Mesenchymal stem cell (in vitro differentiated cells and primary cell): Measurements from ENCODE around the gene SERPINE1.
A peak's percentile ranks its signal among the peaks of the same experiment; 100 is the strongest.

ENCODE experiments used
- DNase-seq: peaks from one replicate; pipeline ENCODE4 v3.0.0-alpha.2; 2013
- H2AFZ ChIP-seq: one replicate; pipeline ENCODE4 v1.6.1; 2013; ENCODE audit warnings: low read depth, mild to moderate bottlenecking, control low read depth, inconsistent platforms, low read length, moderate library complexity
- H2AK5ac ChIP-seq: 2 replicates; pipeline ENCODE4 v1.6.1; 2013; ENCODE audit warnings: low read length, moderate library complexity, mild to moderate bottlenecking, inconsistent platforms; ENCODE audit not compliant: severe bottlenecking
- H2BK120ac ChIP-seq: one replicate; pipeline ENCODE4 v1.6.1; 2013; ENCODE audit warnings: low read depth, mild to moderate bottlenecking, inconsistent platforms, low read length, moderate library complexity
- H2BK12ac ChIP-seq, 2 experiments: one replicate each; pipeline ENCODE4 v1.6.1; 2013; ENCODE audit warnings: inconsistent platforms in 2 of 2, low read length in 2 of 2, mild to moderate bottlenecking in 2 of 2, moderate library complexity in 2 of 2, control low read depth in 1 of 2
- H2BK15ac ChIP-seq: one replicate; pipeline ENCODE4 v1.6.1; 2013; ENCODE audit warnings: mild to moderate bottlenecking, low read depth, inconsistent platforms; ENCODE audit not compliant: poor library complexity, severe bottlenecking
- H2BK5ac ChIP-seq: 2 replicates; pipeline ENCODE4 v1.6.1; 2013; ENCODE audit warnings: low read depth, mild to moderate bottlenecking, low read length, control low read depth, inconsistent platforms; ENCODE audit not compliant: poor library complexity, severe bottlenecking
- H3K14ac ChIP-seq, 2 experiments: one replicate each; pipeline ENCODE4 v1.6.1; 2013; ENCODE audit warnings: inconsistent platforms in 2 of 2, low read length in 2 of 2, control low read depth in 1 of 2, mild to moderate bottlenecking in 1 of 2, moderate library complexity in 1 of 2
- H3K18ac ChIP-seq, 2 experiments: one replicate each; pipeline ENCODE4 v1.6.1; 2013; ENCODE audit warnings: inconsistent platforms in 2 of 2, low read length in 2 of 2, control low read depth in 1 of 2, low read depth in 1 of 2, mild to moderate bottlenecking in 1 of 2
- H3K23ac ChIP-seq, 2 experiments: one replicate each; pipeline ENCODE4 v1.6.1; 2013; ENCODE audit warnings: inconsistent platforms in 2 of 2, low read length in 2 of 2, mild to moderate bottlenecking in 2 of 2, moderate library complexity in 2 of 2, control low read depth in 1 of 2
- H3K27ac ChIP-seq: 2 replicates; pipeline ENCODE4 v1.5.1; 2013; ENCODE audit warnings: mild to moderate bottlenecking, moderate library complexity, low read length, control low read depth, inconsistent platforms; ENCODE audit not compliant: poor library complexity, severe bottlenecking
- H3K27me3 ChIP-seq, 2 experiments: 2 replicates each; pipeline versions ENCODE4 v1.6.1 to v1.7.0; 2013; ENCODE audit warnings: low read length in 2 of 2, mild to moderate bottlenecking in 2 of 2, moderate library complexity in 2 of 2, control low read depth in 1 of 2, inconsistent platforms in 1 of 2; ENCODE audit not compliant: control insufficient read depth in 1 of 2, insufficient read depth in 1 of 2
- H3K36me3 ChIP-seq, 2 experiments: 2 replicates each; pipeline versions ENCODE4 v1.6.1 to v1.7.0; 2013; ENCODE audit warnings: low read length in 2 of 2, control low read depth in 1 of 2, inconsistent platforms in 1 of 2, low read depth in 1 of 2, mild to moderate bottlenecking in 1 of 2; ENCODE audit not compliant: insufficient read depth in 2 of 2, control insufficient read depth in 1 of 2
- H3K4ac ChIP-seq, 2 experiments: one replicate each; pipeline ENCODE4 v1.6.1; 2013; ENCODE audit warnings: inconsistent platforms in 2 of 2, low read length in 2 of 2, mild to moderate bottlenecking in 2 of 2, moderate library complexity in 2 of 2, control low read depth in 1 of 2, low read depth in 1 of 2
- H3K4me1 ChIP-seq: 2 replicates; pipeline ENCODE4 v1.6.1; 2013; ENCODE audit warnings: low read depth, low read length, control low read depth; ENCODE audit not compliant: control insufficient read depth, insufficient read depth
- H3K4me2 ChIP-seq: 2 replicates; pipeline ENCODE4 v1.6.1; 2013; ENCODE audit warnings: low read length, mild to moderate bottlenecking, inconsistent platforms; ENCODE audit not compliant: poor library complexity, severe bottlenecking
- H3K4me3 ChIP-seq, 2 experiments: 2 replicates each; pipeline versions ENCODE4 v1.5.1 to v1.7.0; 2013; ENCODE audit warnings: low read length in 2 of 2, mild to moderate bottlenecking in 2 of 2, control low read depth in 1 of 2, low read depth in 1 of 2; ENCODE audit not compliant: insufficient read depth in 1 of 2
- H3K79me1 ChIP-seq: replicated peaks from 2 replicates; pipeline ENCODE4 v1.6.1; 2013; ENCODE audit warnings: mild to moderate bottlenecking, control low read depth, low read length, inconsistent platforms; ENCODE audit not compliant: poor library complexity, severe bottlenecking
- H3K9ac ChIP-seq: 2 replicates; pipeline ENCODE4 v1.7.0; 2013; ENCODE audit warnings: mild to moderate bottlenecking, low read length, moderate library complexity
- H3K9me3 ChIP-seq: 2 replicates; pipeline ENCODE4 v1.7.0; 2013; ENCODE audit warnings: mild to moderate bottlenecking, low read length; ENCODE audit not compliant: control insufficient read depth
- H4K8ac ChIP-seq: one replicate; pipeline ENCODE4 v1.6.1; 2013; ENCODE audit warnings: inconsistent platforms, mild to moderate bottlenecking, low read length, moderate library complexity
- H4K91ac ChIP-seq: one replicate; pipeline ENCODE4 v1.6.1; 2013; ENCODE audit warnings: mild to moderate bottlenecking, low read length, inconsistent platforms
- WGBS: methylation state at CpG from one replicate; pipeline ENCODE4 v1.1.7; 2013; ENCODE audit warnings: mixed read lengths; 5-methylcytosine and 5-hydroxymethylcytosine counted together

SERPINE1 gene

GRCh38 chr7:101097561-101097960 is 29.3 kb upstream of the SERPINE1 start:
- Histone ChIP-seq H2BK12ac (no peak overlapping the region), H2BK120ac (no peak overlapping the region), H3K9ac (no peak overlapping the region), H3K27me3 (no peaks in the 10 kb centered on the region), H4K8ac (no peak overlapping the region), H3K9me3 (no peaks in the 10 kb centered on the region), H3K27ac (no peak overlapping the region), H3K23ac (no peak overlapping the region), H3K18ac (no peak overlapping the region), H3K4me1 (peaks cover 23% of the 10 kb centered on the region), H2AK5ac (peak overlapping the region; percentile 6), H4K91ac (no peak overlapping the region), H3K4me3 (no peak overlapping the region), H2AFZ (no peak overlapping the region), H3K36me3 (no peaks in the 10 kb centered on the region), H2BK15ac (no peak overlapping the region), H3K4me2 (no peak overlapping the region), H3K4ac (no peak overlapping the region), H3K79me1 (peaks cover 12% of the 10 kb centered on the region), H3K14ac (no peak overlapping the region), H2BK5ac (no peak overlapping the region)
- no peak for DNase-seq
- WGBS, result 97% methylated on average over 4 of the region's 4 CpGs

GRCh38 chr7:101099969-101100781 is 26.7 kb upstream of the SERPINE1 start:
- WGBS, result 20% methylated on average over 23 of the region's 26 CpGs
- DNase-seq, result peak; percentile 99
- Histone ChIP-seq H3K14ac (peak overlapping the region in 1 of 2 experiments; percentile 86), H2AK5ac (peak overlapping the region; percentile 99), H3K4me2 (peak overlapping the region; percentile 1), H3K27ac (peak overlapping the region; percentile 97), H3K23ac (peak overlapping the region in 1 of 2 experiments; percentile 84), H3K36me3 (no peaks in the 10 kb centered on the region), H3K4me1 (peaks cover 20% of the 10 kb centered on the region), H3K9me3 (no peaks in the 10 kb centered on the region), H3K27me3 (no peaks in the 10 kb centered on the region), H2BK5ac (peak overlapping the region; percentile 97), H3K79me1 (peaks cover 9% of the 10 kb centered on the region), H3K9ac (peak overlapping the region; percentile 82), H2BK120ac (peak overlapping the region; percentile 86), H2AFZ (no peak overlapping the region), H4K91ac (peak overlapping the region; percentile 99), H3K18ac (peak overlapping the region; percentile 93 to 99), H3K4me3 (peak overlapping the region in 1 of 2 experiments; percentile 51), H2BK15ac (peak overlapping the region; percentile 92), H2BK12ac (peak overlapping the region; percentile 100), H4K8ac (peak overlapping the region; percentile 99), H3K4ac (peak overlapping the region; percentile 92 to 99)

- H3K79me1 ChIP-seq, result peaks cover 3% of the 10 kb centered on the region
- H2AFZ ChIP-seq, result peak overlapping the region; percentile 16
- peak overlapping the region in 1 of 2 experiments; percentile 80 for H3K14ac ChIP-seq
- H3K9me3 ChIP-seq, result no peaks in the 10 kb centered on the region
- H3K4me3 ChIP-seq, result peak overlapping the region in 1 of 2 experiments; percentile 61
- peak overlapping the region; percentile 1 for H3K4me2 ChIP-seq
- no peaks in the 10 kb centered on the region for H3K27me3 ChIP-seq
- peak overlapping the region; percentile 99 for H4K91ac ChIP-seq
- no peak for DNase-seq
- peaks cover 17% of the 10 kb centered on the region for H3K4me1 ChIP-seq
- peak overlapping the region; percentile 93 to 99 for H3K18ac ChIP-seq
- no peaks in the 10 kb centered on the region for H3K36me3 ChIP-seq
- peak overlapping the region; percentile 97 for H3K27ac ChIP-seq
- H2BK15ac ChIP-seq, result peak overlapping the region; percentile 92
- H2BK12ac ChIP-seq, result peak overlapping the region; percentile 100
- 88% methylated on average over 18 of the region's 18 CpGs for WGBS
- H3K9ac ChIP-seq, result peak overlapping the region; percentile 78
- H2BK120ac ChIP-seq, result peak overlapping the region; percentile 86
- H2AK5ac ChIP-seq, result peak overlapping the region; percentile 99
- peak overlapping the region in 1 of 2 experiments; percentile 63 for H3K23ac ChIP-seq
- peak overlapping the region; percentile 99 for H4K8ac ChIP-seq
- H2BK5ac ChIP-seq, result peak overlapping the region; percentile 84
- H3K4ac ChIP-seq, result peak overlapping the region; percentile 92 to 99
Observed at GRCh38 chr7:101100858-101101847, 25.8 kb upstream of the SERPINE1 start.
